GM21360 (cell line): Measurements from ENCODE around the gene PRKCE.

Experiments
- ATAC-seq: cut with Tn5 transposase; IDR thresholded peaks from one replicate; pipeline ENCODE4 v1.9.1; 2021; ENCODE audit warnings: mild to moderate bottlenecking, moderate library complexity; ENCODE audit not compliant: unreplicated experiment

PRKCE gene

GRCh38 chr2:45651415-45652089 lies at the start of gene PRKCE:
Gene PRKCE (plus strand): TSS chr2:45651675.
- ATAC-seq, result peak; percentile 5

- no peak for ATAC-seq
Measured at GRCh38 chr2:45602624-45603023, 48.9 kb upstream of the PRKCE start.

DNA sequence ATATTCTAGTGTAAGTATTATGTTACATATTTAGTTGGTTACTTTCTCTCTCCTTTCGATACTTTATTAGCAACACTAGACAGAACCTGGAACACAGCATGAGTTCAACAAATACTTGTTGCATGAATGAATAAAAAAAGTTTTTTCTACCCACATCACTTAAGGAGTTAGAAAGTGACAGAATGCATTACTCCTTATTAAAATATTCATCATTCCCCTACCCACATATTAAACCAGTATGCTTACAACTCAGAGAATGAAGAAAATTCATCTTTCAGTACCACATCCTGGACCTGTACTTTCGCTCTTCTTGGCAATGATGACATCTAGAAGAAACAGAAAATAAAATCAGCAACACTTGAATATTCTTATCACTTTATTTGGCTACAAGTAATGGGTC lies 46.4 kb upstream of the PRKCE start:
- ATAC-seq, result no peak

- ATAC-seq, result no peak
Measured at GRCh38 chr2:45606796-45607195, 44.7 kb upstream of the PRKCE start.

DNA sequence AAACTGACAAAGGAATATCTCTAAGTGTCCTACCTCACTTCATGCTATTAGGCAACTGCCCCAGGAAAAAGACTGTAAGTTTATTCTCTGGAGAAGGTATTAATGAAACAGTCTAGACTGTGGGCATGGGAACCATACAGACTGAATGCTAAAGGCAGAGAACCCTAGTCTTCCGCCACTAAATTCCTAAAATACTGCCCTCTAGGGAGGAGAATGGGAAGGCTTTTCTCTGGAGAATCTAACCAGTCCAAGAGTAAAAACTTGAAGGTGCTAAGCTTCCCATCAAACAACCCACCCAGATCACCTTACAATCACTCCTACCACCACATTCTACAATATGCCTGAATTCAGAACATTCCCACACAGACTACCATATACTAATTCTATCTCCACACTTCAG lies 43.8 kb upstream of the PRKCE start:
- no peak for ATAC-seq

GRCh38 chr2:45610281-45611019 lies 41.0 kb upstream of the PRKCE start:
- ATAC-seq, result peak; percentile 29

- ATAC-seq, result peak; percentile 97
Measured at GRCh38 chr2:45611020-45611859, 40.2 kb upstream of the PRKCE start, which contains the start of gene SRBD1. Gene SRBD1 (minus strand): TSS chr2:45611267. CDS start chr2:45605441, 5,826 bp downstream.

GRCh38 chr2:45612285-45612684 lies 39.2 kb upstream of the PRKCE start:
- ATAC-seq, result no peak

DNA sequence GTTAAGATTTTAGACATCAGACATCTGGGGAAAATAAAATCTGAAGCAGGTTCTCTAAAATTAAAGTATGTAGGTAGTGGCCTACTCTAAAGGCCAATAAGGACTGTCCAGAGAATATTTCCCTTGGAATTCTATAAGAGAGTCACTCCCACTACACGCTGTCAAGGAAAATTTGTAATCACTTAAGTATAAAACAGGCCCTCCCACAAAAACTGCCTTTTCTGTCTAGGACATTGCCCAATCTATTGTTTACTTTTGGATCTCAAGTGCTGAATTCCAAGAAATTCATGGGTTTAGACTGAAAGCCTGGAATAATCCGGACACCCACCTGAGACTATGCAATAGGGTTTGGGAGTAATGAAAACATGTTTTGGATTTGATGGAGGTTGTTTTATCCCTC lies 38.7 kb upstream of the PRKCE start:
- no peak for ATAC-seq

DNA sequence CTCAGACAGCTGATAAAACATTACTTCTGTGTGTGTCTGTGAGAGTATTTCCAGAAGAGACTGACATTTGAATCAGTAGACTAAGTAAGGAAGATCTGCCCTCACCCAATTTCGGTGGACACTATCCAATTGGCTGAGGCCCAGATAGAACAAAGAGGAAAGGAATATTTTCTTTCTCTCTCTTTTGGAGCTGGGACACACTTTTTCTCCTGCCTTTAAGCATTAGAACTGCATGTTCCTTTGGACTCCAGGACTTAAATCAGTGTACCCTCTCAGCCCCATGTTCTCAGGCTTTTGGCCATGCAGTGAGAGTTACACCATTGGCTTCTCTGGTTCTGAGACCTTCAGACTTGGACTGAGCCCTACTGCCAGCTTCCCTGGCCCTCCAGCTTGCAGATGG lies 37.1 kb upstream of the PRKCE start:
- no peak for ATAC-seq

- ATAC-seq, result no peak
Measured at GRCh38 chr2:45614871-45615415, 36.5 kb upstream of the PRKCE start.

DNA sequence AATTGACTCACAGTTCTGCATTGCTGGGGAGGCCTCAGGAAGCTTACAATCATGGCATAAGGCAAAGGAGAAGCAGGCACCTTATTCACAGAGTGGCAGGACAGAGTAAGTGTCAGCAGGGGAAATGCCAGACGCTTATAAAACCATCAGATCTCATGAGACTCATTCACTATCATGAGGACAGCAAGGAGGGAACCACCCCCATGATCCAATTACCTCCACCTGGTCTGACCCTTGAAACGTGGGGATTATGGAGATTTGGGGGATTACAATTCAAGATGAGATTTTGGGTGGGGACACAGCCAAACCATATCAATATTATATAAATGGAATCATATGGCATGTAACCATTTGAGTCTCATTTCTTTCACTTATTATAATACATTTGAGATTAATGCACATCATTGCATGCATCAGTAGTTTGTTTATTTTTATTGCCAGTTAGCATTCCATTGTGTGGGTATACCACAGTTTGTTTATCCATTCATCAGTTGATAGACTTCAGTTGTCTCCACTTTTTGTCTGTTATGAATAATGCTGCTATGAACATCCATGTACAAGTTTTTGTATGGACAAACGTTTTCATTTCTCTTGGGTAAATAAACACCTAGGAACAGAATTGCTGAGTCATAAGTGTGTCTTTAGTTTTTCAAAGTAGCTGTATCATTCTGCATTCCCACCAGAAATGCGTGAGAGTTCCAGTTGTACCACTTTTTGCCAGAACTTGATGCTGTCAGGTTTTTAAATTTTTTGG lies 34.6 kb upstream of the PRKCE start:
- no peak for ATAC-seq

DNA sequence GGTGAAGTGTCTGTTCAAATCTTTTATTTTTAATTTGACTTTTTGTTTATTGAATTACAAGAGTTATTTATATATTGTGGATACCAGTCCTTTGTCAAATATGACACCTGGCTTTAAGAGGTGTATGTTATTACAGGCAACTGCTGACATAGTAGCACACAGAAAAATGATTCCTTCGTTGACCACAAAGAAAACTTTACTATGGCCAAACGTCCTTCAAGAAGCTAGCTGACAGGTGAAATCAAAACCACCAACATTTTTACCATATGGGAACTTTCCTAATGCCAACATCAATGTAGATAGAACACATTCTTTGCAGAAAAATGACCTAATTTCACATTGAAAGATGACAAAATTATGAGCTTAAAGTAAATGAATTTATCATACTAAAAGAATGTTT lies 34.0 kb upstream of the PRKCE start:
- ATAC-seq, result no peak

DNA sequence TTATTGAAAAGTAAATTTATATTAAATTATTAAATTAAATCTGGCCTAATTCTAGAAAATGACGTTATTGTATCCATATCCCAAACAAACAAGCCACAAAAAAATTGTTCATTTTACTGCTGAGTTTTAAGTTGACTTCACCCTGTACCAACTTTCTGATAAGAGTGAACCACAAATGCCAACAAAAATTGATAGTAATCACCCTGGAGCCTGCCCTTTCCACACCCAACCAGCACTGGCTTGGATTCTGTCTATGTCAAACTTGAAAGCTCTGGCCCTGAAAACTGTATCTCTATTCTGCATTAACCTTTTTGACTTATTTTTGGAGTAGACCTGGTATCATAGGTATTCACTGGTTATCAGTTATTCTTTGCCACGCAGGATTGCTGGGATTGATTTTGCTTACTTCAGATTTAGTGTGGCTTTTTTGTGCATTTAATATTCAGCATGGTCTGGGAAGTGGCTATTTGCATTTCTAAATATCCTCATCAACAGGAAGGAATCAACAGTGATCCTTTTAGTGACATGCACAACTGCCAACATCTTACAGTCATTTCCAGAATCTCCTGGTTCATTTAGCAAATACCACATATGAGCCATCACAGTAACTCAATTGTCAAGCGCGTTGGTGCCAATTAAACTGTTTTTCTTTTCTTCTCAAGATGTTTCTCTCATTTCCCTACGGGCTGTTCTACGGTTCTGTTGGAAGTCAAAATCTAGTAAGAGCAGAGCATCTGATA lies 29.0 kb upstream of the PRKCE start:
- no peak for ATAC-seq

GRCh38 chr2:45623098-45623497 lies 28.4 kb upstream of the PRKCE start:
- no peak for ATAC-seq

- no peak for ATAC-seq
Measured at GRCh38 chr2:45625824-45626223, 25.7 kb upstream of the PRKCE start.

DNA sequence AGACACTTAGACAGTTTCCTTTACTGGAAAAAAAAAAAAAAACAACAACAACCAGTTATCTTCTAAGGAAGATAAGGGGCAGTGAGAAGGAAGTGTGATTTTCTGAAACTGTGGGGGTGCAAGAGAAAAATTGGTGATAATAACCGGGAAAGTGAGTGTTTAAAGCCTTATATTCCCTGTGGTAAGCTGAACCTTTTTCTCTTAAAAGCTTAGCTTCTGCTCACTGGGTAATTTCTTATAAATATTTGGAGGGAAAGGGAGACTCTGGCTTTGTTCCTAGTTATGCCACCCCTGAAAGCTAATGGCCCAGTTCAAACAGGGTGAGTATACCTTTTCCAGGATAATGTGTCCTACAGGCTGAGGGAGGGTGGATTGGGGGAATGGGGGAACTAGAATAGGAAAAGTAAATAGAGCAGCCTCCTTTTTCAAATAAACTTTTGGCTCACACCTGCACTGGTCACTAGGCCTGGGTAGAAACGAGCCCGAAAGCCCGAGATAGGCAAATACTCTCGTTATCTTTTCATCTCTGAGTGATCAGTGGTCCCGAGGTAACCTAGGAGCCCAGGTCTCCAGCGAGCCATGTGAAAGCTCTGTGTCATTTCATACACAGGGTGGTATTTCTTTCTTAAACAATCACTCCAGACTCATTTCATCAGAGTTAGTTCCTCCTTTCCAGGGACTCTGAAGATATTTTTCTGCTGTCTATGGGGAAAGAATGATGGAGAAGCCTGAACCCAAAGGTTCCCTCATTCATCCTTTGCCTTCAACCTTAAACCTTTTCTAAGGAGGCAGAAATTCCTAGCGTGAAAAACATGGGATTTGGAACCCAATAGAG lies 24.9 kb upstream of the PRKCE start:
- no peak for ATAC-seq

GRCh38 chr2:45627911-45628310 lies 23.6 kb upstream of the PRKCE start:
- ATAC-seq, result no peak

GRCh38 chr2:45629971-45630370 lies 21.5 kb upstream of the PRKCE start:
- no peak for ATAC-seq
